RWPE1 (cell line): ENCODE measurements around the gene IFIT1B.

Source experiments
- CTCF ChIA-PET: fragments of 350-600 bp; sonication (Branson Sonifier 250); formaldehyde crosslinking; extraction: SDS; loops from one replicate; lab custom pipeline; 2021; lab: Yijun Ruan, JAX
- POLR2A ChIA-PET: fragments of 400-600 bp; formaldehyde crosslinking; extraction: SDS; loops from one replicate; lab custom pipeline; 2020; ENCODE audit warnings: antibody characterized with exemption; ENCODE audit not compliant: low non-redundant PET; lab: Yijun Ruan, JAX
- DNase-seq: peaks from one replicate; pipeline ENCODE4 v3.0.0; 2012; ENCODE audit warnings: low spot score
- H3K27ac ChIP-seq: fragments of 450-650 bp; 2 replicates; pipeline ENCODE4 v1.5.1; 2017
- CTCF ChIP-seq: fragments of 450-650 bp; conservative IDR thresholded peaks from 2 replicates; pipeline ENCODE4 v1.5.1; 2017; ENCODE audit warnings: low read depth, mild to moderate bottlenecking

The IFIT1B gene

GRCh38 chr10:89352802-89353201 lies 25.1 kb upstream of the IFIT1B start:
- ChIA-PET POLR2A (no interaction called here), CTCF (interaction anchor here (0.7 kb wide), 1 partner anchor 17 kb away, joined by 7 read pairs; no protein-coding TSS in a partner anchor)

GRCh38 chr10:89355394-89355931 lies 22.4 kb upstream of the IFIT1B start:
- ChIA-PET POLR2A (no interaction called here), CTCF (interaction anchor here (0.8 kb wide), 1 partner anchor 14 kb away, joined by 5 read pairs; no protein-coding TSS in a partner anchor)
- no peak for DNase-seq

More at GRCh38 chr10:89352802-89353201, 25.1 kb upstream of the IFIT1B start:
- DNase-seq: no peak
- no peak for TF ChIP-seq CTCF
- no peak overlapping the region for H3K27ac ChIP-seq

GRCh38 chr10:89357096-89357495 lies 20.8 kb upstream of the IFIT1B start:
- TF ChIP-seq CTCF: no peak

More at GRCh38 chr10:89355394-89355931, 22.4 kb upstream of the IFIT1B start:
- no peak for TF ChIP-seq CTCF
- H3K27ac ChIP-seq: no peak overlapping the region

GRCh38 chr10:89357975-89358374 lies 19.9 kb upstream of the IFIT1B start:
- no peak for DNase-seq
- CTCF ChIA-PET: interaction anchor here (0.5 to 0.8 kb wide), 3 partner anchors 223 to 368 kb away, joined by 3 to 6 read pairs (median 4); no protein-coding TSS in a partner anchor

More at GRCh38 chr10:89357096-89357495, 20.8 kb upstream of the IFIT1B start:
- no peak overlapping the region for H3K27ac ChIP-seq
- CTCF ChIA-PET: interaction anchor here (0.6 to 0.8 kb wide), 5 partner anchors 25 to 363 kb away, joined by 3 to 6 read pairs (median 3); no protein-coding TSS in a partner anchor
- POLR2A ChIA-PET: no interaction called here
- DNase-seq: no peak

GRCh38 chr10:89360157-89360556 lies 17.7 kb upstream of the IFIT1B start:
- no peak overlapping the region for H3K27ac ChIP-seq
- POLR2A ChIA-PET: no interaction called here
- DNase-seq: no peak
- no peak for TF ChIP-seq CTCF
- CTCF ChIA-PET: no interaction called here

More at GRCh38 chr10:89357975-89358374, 19.9 kb upstream of the IFIT1B start:
- H3K27ac ChIP-seq: no peak overlapping the region
- POLR2A ChIA-PET: no interaction called here
- TF ChIP-seq CTCF: no peak

GRCh38 chr10:89362929-89363328 lies 14.9 kb upstream of the IFIT1B start:
- no peak for DNase-seq
- TF ChIP-seq CTCF: no peak
- POLR2A ChIA-PET: no interaction called here
- CTCF ChIA-PET: no interaction called here
- H3K27ac ChIP-seq: no peak overlapping the region
